ENCODE measurements around the gene C1orf167.

C1orf167 gene

DNA sequence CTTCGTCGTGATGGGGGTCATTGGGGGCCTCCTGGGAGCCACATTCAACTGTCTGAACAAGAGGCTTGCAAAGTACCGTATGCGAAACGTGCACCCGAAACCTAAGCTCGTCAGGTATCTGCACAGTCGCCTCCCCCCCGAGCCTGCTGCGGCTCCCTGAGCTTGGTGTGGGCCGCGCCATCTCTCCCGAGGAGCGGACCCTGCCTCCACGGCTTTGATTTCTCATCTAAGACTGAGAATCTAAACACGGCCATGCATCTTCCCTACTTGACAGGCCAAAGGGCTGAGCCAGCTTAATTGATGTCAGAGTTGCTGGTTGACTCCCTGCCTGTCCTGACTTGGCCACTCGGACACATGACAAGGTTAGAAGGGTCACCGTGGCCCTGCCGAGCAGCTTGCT, 66.5 kb downstream of the C1orf167 start:
- no peak for DNase-seq (ENCODE audit: low read depth in 2 of 2, low spot score in 1 of 2)

DNA sequence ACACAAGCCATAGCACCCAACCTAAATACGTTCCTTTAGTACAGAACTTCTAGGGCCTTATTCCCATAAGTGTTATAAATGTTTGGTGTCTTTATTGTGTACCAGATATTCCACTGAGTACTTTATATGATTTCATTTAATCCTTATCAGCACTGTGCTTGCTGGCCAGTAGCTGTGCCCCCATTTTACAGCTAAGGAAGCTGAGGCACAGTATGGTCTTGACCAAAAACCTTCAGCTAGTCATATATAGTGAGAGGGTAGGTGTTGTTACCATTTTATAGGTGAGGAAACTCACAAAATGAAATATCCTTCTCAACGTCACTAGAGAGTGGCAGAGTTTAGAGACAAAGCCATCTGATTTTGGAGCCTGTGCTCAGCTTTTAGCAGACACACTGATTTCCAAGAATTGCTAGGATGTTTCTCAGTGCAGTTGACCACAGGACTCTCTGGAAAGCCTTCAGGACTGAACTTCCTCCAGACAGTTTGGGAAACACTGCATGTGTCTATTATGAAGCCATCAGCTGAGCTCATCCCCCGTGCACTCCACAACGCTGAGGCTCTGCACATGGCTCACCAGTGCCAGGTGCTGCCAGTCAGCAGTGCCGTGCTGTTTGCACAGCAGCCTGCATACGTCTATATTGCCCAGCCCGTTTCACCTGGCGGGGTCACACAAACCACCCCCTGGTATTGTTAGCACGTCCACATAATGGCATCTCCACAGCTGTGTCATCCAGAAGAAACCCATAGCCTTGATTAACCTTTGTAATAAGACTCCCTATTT, 70.1 kb downstream of the C1orf167 start:
- no peak for DNase-seq (ENCODE audit: low read depth in 2 of 2, low spot score in 1 of 2)

DNA sequence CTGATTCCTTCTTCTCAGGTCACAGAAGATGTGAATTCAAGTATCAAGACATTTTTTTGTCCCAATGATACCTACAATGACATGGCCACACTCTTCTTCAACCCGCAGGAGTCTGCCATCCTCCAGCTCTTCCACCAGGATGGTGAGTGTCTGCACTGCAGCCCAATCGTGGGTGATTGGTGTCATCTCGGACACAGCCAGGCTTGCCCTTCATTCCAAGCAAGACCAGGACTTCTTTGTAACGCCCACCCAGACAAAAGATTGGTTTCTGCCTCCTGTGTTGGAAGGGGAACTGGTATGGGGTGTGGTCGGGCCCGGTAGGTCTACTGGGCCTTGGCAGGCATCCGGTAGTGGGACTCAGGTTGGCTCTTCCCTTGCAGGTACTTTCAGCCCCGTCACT, 71.5 kb downstream of the C1orf167 start:
- DNase-seq (ENCODE audit: low read depth in 2 of 2, low spot score in 1 of 2), result no peak

DNA sequence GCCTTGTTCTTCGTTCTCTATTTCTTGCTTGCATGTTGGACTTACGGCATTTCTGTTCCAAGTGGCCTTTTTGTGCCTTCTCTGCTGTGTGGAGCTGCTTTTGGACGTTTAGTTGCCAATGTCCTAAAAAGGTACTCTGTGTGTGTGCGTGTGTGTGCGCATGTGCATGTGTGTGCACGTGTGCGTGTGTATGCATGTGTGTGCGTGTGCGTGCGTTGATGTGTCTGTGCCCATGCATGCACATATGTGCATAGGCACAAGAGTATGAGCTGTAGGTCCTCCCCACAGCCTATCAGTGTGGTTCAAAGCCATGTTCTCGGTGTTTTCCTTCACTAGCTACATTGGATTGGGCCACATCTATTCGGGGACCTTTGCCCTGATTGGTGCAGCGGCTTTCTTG, 71.9 kb downstream of the C1orf167 start:
- DNase-seq (ENCODE audit: low read depth in 2 of 2, low spot score in 1 of 2), result no peak

DNA sequence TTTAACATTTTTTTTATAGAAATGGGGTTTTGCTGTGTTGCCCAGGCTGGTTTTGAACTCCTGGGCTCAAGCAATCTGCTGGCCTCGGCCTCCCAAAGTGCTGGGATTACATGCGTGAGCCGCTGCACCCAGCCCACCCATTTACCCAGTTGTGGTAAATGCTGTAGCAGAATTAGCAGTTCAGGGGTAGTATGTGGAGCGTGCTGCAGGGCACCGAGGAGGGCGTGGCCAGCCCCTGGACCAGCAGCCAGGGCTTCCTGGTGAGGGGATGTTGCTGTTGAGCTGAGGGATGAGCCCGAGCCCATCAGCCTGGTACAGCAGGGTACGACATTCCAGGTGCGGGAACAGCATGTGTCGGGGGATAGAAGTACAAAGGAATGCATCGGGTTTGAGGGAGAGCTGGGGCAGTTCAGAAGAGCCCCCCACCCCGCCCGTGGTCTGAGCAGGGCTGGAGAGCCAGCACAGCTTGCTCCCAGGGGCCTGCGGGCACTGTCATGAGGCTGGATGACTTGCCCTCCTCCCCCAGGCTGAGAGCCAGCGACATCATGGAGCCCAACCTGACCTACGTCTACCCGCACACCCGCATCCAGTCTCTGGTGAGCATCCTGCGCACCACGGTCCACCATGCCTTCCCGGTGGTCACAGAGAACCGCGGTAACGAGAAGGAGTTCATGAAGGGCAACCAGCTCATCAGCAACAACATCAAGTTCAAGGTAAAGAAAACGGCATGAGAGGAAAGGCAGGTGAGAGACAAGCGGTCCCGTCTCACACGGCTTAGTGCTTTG, 73.6 kb downstream of the C1orf167 start:
- DNase-seq (ENCODE audit: low read depth in 2 of 2, low spot score in 1 of 2), result no peak

DNA sequence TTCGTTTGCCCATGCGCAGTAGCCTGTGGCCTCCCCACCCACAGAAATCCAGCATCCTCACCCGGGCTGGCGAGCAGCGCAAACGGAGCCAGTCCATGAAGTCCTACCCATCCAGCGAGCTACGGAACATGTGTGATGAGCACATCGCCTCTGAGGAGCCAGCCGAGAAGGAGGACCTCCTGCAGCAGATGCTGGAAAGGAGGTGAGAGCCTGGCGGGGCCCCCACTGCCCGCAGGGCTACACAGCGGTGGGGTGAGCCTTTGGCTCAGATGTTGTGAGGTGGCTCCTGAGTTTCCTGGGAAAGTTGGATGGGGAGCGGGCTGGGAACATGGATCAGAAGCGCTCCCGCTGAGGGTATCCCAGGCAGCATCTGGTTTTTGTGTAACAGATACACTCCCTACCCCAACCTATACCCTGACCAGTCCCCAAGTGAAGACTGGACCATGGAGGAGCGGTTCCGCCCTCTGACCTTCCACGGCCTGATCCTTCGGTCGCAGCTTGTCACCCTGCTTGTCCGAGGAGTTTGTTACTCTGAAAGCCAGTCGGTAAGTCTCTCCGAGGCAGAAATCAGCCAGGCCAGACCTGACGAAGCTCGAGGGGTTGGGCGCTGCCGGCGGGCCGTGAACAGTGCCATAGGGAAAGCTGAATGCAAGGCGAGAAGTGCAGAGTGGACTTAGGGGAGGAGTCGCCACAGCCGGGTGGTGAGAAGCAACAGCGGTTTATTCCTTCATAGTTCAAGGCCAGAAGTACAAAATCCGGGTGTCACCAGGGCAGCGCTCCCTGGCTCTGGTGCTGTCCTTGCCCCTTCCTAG, 75.2 kb downstream of the C1orf167 start:
- DNase-seq (ENCODE audit: low read depth in 2 of 2, low spot score in 1 of 2), result no peak

DNA sequence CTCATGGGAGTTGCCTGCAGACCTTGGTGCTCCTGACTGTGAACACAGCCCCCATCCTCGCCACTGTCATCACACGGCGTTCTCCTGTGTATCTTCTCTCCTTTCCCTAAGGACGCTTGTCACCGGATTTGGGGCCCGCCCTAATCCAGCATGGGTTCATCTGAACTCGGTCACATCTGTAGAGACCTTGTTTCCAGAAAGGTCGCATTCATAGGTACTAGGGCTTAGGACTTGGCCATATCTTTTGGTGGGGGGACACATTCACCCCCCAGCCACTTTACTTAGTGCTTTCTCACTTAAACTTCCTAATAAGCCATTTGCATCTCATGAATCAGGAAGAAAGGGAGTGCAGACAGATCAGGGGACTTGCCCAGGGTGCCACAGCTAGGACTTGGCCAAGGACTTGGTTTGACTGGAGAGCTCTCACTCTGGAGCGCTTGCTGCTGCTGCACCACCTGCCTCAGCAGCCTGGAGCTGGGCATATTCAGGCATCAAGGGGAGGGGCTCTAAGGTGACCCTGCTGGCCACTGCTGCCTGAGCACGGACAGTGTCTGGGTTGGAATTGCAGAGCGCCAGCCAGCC, 75.9 kb downstream of the C1orf167 start:
- DNase-seq (ENCODE audit: low read depth in 2 of 2, low spot score in 1 of 2), result no peak

DNA sequence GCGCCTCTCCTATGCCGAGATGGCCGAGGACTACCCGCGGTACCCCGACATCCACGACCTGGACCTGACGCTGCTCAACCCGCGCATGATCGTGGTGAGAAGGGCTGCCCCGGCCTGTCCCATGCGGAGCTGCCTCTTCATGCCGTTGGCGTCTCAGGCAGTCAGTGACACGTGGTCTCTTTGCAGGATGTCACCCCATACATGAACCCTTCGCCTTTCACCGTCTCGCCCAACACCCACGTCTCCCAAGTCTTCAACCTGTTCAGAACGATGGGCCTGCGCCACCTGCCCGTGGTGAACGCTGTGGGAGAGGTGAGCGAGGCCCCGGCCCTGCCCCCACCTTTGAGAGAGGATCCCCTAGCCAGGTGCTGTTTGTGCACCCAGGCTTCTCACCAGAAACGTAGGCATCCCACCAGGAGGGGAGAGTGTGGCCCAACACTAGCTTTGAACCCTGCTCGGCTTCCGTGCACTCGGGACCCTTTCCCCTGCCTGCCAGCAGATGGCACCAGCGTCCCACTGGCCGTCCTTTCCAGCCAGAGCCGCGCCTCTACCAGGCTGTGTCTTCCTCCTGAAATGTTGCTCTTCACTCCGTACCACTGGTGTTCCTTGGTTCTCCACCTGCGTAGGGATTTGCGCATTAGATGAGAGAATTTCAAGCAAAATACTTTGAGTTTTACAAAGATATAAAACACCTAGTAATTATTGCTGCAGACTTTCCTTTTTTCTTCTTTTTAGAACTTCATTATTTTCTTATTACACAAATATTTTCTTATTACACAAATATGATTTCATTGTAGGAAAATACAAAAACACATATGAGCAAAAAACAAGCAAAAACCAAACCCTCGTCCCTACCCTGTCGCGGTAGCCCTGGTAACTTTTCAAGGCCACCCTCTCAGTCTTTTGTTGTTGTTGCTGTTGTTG, 76.6 kb downstream of the C1orf167 start:
- peak; percentile 36 to 55 for DNase-seq (ENCODE audit: low read depth in 2 of 2, low spot score in 1 of 2)
